ENCODE measurements around the gene TRIOBP.

TRIOBP gene

GRCh38 chr22:37771702-37772427, 75.0 kb downstream of the TRIOBP start:
- in situ Hi-C loops (cut with HindIII; ENCODE audit: low pct_ligation_motif_present, low sequenced_read_pairs) = no loop called here
- peaks cover 54% of the 10 kb centered on the region for H3K36me3 ChIP-seq (replicated peaks)
- no peak for DNase-seq

GRCh38 chr22:37774728-37775127, 77.9 kb downstream of the TRIOBP start:
- no peak overlapping the region for H3K27ac ChIP-seq
- DNase-seq = no peak
- in situ Hi-C loops (cut with HindIII; ENCODE audit: low pct_ligation_motif_present, low sequenced_read_pairs) = no loop called here
- no peak overlapping the region for H3K4me3 ChIP-seq (ENCODE audit: low read depth, low read length)
- TF ChIP-seq CTCF (IDR thresholded peaks at IDR 0.05; ENCODE audit: low read depth, low read length, missing control alignments) = no peak
- peaks cover 30% of the 10 kb centered on the region for H3K36me3 ChIP-seq (replicated peaks)
- H3K27me3 ChIP-seq (replicated peaks) = no peaks in the 10 kb centered on the region

More at GRCh38 chr22:37771702-37772427, 75.0 kb downstream of the TRIOBP start:
- no peaks in the 10 kb centered on the region for H3K27me3 ChIP-seq (replicated peaks)
- TF ChIP-seq CTCF (IDR thresholded peaks at IDR 0.05; ENCODE audit: low read depth, low read length, missing control alignments) = no peak
- H3K27ac ChIP-seq = no peak overlapping the region
- no peak overlapping the region for H3K4me3 ChIP-seq (ENCODE audit: low read depth, low read length)

- peaks cover 29% of the 10 kb centered on the region for H3K36me3 ChIP-seq (replicated peaks)
- H3K27ac ChIP-seq = no peak overlapping the region
- TF ChIP-seq CTCF (IDR thresholded peaks at IDR 0.05; ENCODE audit: low read depth, low read length, missing control alignments) = no peak
- no peak overlapping the region for H3K4me3 ChIP-seq (ENCODE audit: low read depth, low read length)
- in situ Hi-C loops (cut with HindIII; ENCODE audit: low pct_ligation_motif_present, low sequenced_read_pairs) = no loop called here
- DNase-seq = no peak
- H3K27me3 ChIP-seq (replicated peaks) = no peaks in the 10 kb centered on the region
These were observed 79.2 kb downstream of the TRIOBP start for GRCh38 chr22:37775785-37776638.

- no peaks in the 10 kb centered on the region for H3K27me3 ChIP-seq (replicated peaks)
- TF ChIP-seq CTCF (IDR thresholded peaks at IDR 0.05; ENCODE audit: low read depth, low read length, missing control alignments) = no peak
- in situ Hi-C loops (cut with HindIII; ENCODE audit: low pct_ligation_motif_present, low sequenced_read_pairs) = no loop called here
These were observed 79.8 kb downstream of the TRIOBP start for GRCh38 chr22:37776639-37777005.

GRCh38 chr22:37777122-37777687, 80.4 kb downstream of the TRIOBP start:
- Histone ChIP-seq H3K4me3 (ENCODE audit: low read depth, low read length) (no peak overlapping the region), H3K27me3 (replicated peaks) (no peaks in the 10 kb centered on the region), H3K27ac (no peak overlapping the region), H3K36me3 (replicated peaks) (peaks cover 17% of the 10 kb centered on the region)
- TF ChIP-seq CTCF (IDR thresholded peaks at IDR 0.05; ENCODE audit: low read depth, low read length, missing control alignments) = no peak
- peak; percentile 49 for DNase-seq
- in situ Hi-C loops (cut with HindIII; ENCODE audit: low pct_ligation_motif_present, low sequenced_read_pairs) = no loop called here

More at GRCh38 chr22:37776639-37777005, 79.8 kb downstream of the TRIOBP start:
- no peak overlapping the region for H3K4me3 ChIP-seq (ENCODE audit: low read depth, low read length)
- no peak for DNase-seq
- H3K27ac ChIP-seq = peak overlapping the region; percentile 9
- peaks cover 22% of the 10 kb centered on the region for H3K36me3 ChIP-seq (replicated peaks)
